Activated T-cell treated with anti-CD3 and anti-CD28 coated beads, Interleukin-2, amount 50 U/mL, for 72 hours (primary cell): Measurements from ENCODE around the gene C20orf141. TPM values are rescaled to one million over a fixed set of nuclear protein-coding genes. Genes with fewer than 3 reads are reported as not detected.

Experiments
- ATAC-seq, 2 donors: fragments of 150-1000 bp; cut with Tn5 transposase; replicated peaks in 1 of 2; 2 replicates each; pipeline ENCODE4 v1.10.0; 2021; ENCODE audit warnings: moderate library complexity in 2 of 2, mild to moderate bottlenecking in 1 of 2
- DNase-seq, 2 donors: peaks; one replicate each; pipeline ENCODE4 v3.0.0; 2021 to 2022; ENCODE audit warnings: mixed read lengths in 1 of 2
- H3K27ac Mint-ChIP-seq: one replicate; pipeline ENCODE4 v1.8.0; 2022; ENCODE audit warnings: mild to moderate bottlenecking, moderate library complexity, mixed read lengths
- H3K27me3 Mint-ChIP-seq: one replicate; pipeline ENCODE4 v1.8.0; 2022; ENCODE audit warnings: low read depth, mixed read lengths
- H3K36me3 Mint-ChIP-seq, 2 donors: one replicate each; pipeline ENCODE4 v1.8.0; 2022; ENCODE audit warnings: mixed read lengths in 2 of 2, mild to moderate bottlenecking in 1 of 2; ENCODE audit not compliant: insufficient read depth in 2 of 2
- H3K4me1 Mint-ChIP-seq: one replicate; pipeline ENCODE4 v1.8.0; 2022; ENCODE audit warnings: low read depth, mixed read lengths
- H3K4me3 Mint-ChIP-seq, 2 donors: one replicate each; pipeline ENCODE4 v1.8.0; 2022; ENCODE audit warnings: mild to moderate bottlenecking in 2 of 2, mixed read lengths in 2 of 2, moderate library complexity in 2 of 2
- H3K9me3 Mint-ChIP-seq, 2 donors: one replicate each; pipeline ENCODE4 v1.8.0; 2022; ENCODE audit warnings: mixed read lengths in 2 of 2
- total RNA-seq, 2 donors: library from RNA; stranded (reverse); gene quantifications; one replicate each; pipeline ENCODE4 v1.2.3, GENCODE V29; 2022

Gene C20orf141
- total RNA-seq, 2 donors from 2014 or later = not detected

DNA sequence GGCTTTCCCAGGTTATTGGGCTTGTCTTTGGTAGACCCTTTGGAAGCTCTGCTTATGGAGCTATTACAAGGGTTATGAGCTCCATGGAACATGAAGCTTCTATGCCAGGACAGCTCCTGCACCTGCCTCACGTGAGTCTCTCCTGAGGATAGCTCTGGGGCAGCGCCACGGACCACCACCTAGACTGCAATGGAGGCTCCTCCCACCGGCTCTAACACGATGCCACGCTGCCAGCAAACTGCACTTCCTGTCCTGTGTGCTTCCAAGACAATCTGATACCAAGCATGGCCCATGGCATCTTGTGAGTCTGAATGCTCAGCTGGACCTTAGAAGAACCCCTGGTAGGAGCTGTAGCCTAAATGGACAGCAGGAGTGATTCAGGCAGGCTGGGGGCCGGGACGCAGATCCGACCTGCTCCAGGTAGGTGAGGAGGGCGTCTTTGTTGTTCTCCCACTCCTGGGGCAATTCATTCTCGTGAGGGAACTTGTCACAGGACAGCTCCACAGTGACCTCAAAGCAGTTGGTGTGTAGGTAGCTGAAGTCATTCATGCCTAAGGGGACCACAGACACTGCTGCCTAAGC is 19.8 kb upstream of the C20orf141 start:
- DNase-seq (no peak), ATAC-seq (no peak)
- peaks cover 12% of the 10 kb centered on the region for H3K4me1 Mint-ChIP-seq
- peaks cover 38% of the 10 kb centered on the region for H3K27me3 Mint-ChIP-seq
- H3K4me3 Mint-ChIP-seq = no peak overlapping the region
- no peak overlapping the region for H3K27ac Mint-ChIP-seq
- H3K36me3 Mint-ChIP-seq = peaks cover 3% of the 10 kb centered on the region in 2 donors
- H3K9me3 Mint-ChIP-seq = no peaks in the 10 kb centered on the region

DNA sequence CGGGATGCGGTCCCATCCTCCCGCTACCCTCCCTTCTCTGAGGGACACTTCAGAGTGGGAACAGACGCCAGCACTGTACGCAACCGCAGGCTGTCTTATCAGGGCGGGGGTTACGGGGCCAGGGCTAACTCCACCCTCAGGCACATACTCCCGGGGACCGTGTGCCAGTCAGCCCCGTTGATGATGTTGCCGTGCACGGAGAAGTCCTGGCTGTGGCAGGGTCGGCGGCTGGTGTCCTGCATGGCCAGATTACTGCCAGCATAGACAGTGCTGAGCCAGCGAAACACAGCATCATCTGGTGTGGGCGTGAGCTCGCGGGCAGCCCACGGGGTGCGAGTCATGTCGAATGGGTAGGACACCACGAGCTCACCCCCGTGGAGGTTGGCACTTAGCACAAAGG is 19.3 kb upstream of the C20orf141 start:
- H3K36me3 Mint-ChIP-seq = peaks cover 3 to 4% of the 10 kb centered on the region in 2 donors
- no peak overlapping the region for H3K4me3 Mint-ChIP-seq
- no peak for ATAC-seq
- no peaks in the 10 kb centered on the region for H3K9me3 Mint-ChIP-seq
- DNase-seq = no peak
- peaks cover 15% of the 10 kb centered on the region for H3K4me1 Mint-ChIP-seq
- H3K27ac Mint-ChIP-seq = no peak overlapping the region
- peaks cover 38% of the 10 kb centered on the region for H3K27me3 Mint-ChIP-seq

DNA sequence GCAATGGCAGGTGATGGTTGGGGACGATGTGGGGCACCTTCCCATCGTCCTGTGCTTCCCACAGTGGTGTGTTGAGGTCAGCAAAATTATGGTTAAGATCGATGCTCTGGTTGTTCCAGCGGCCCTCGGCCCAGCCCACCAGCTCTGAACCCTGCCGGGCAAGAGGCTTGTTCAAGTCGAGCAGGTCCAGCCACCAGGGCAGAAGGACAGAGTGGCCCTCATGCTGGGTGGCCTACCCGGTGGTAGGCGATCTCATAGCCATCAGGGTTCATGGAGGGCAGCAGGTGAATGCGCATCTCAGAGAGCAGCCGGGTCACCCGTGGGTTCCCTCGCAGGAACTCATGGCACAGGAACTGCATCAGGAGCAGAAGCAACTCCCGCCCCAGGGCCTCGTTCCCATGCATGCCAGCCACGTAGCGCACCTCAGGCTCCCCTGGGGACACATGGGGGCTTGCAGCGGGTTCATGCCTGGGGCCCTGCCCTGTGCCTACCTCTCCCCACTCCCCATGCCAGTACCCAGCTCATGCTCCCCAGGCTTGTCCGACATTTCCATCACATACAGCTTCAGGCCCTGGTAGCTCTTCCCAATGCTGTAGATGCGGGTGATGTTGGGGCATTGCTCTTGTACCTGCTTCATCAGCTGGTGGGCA is 18.7 kb upstream of the C20orf141 start:
- no peak overlapping the region for H3K4me3 Mint-ChIP-seq
- peaks cover 3 to 6% of the 10 kb centered on the region in 2 donors for H3K36me3 Mint-ChIP-seq
- DNase-seq = no peak
- ATAC-seq = no peak
- H3K27me3 Mint-ChIP-seq = peaks cover 42% of the 10 kb centered on the region
- no peaks in the 10 kb centered on the region for H3K9me3 Mint-ChIP-seq
- H3K27ac Mint-ChIP-seq = no peak overlapping the region
- peaks cover 20% of the 10 kb centered on the region for H3K4me1 Mint-ChIP-seq

GRCh38 chr20:2797136-2797983 is 17.4 kb upstream of the C20orf141 start:
- Mint-ChIP-seq H3K9me3 (no peaks in the 10 kb centered on the region), H3K36me3 (peaks cover 3 to 6% of the 10 kb centered on the region in 2 donors), H3K4me3 (no peak overlapping the region), H3K27me3 (peaks cover 47% of the 10 kb centered on the region), H3K4me1 (peaks cover 27% of the 10 kb centered on the region), H3K27ac (no peak overlapping the region)
- DNase-seq = no peak
- ATAC-seq = no peak

- Mint-ChIP-seq H3K36me3 (peaks cover 3 to 6% of the 10 kb centered on the region in 2 donors), H3K27ac (no peak overlapping the region), H3K4me1 (peaks cover 27% of the 10 kb centered on the region), H3K4me3 (no peak overlapping the region), H3K9me3 (no peaks in the 10 kb centered on the region), H3K27me3 (peaks cover 50% of the 10 kb centered on the region)
- no peak for ATAC-seq
- no peak for DNase-seq
These were observed 16.5 kb upstream of the C20orf141 start for GRCh38 chr20:2798095-2798805.

GRCh38 chr20:2798814-2799213 is 16.0 kb upstream of the C20orf141 start:
- DNase-seq (no peak), ATAC-seq (no peak)
- H3K4me3 Mint-ChIP-seq = peak overlapping the region; percentile 89 to 95
- H3K4me1 Mint-ChIP-seq = peaks cover 27% of the 10 kb centered on the region
- no peaks in the 10 kb centered on the region for H3K9me3 Mint-ChIP-seq
- no peak overlapping the region for H3K27ac Mint-ChIP-seq
- H3K27me3 Mint-ChIP-seq = peaks cover 48% of the 10 kb centered on the region
- H3K36me3 Mint-ChIP-seq = peaks cover 3 to 6% of the 10 kb centered on the region in 2 donors

- peak overlapping the region; percentile 89 to 95 for H3K4me3 Mint-ChIP-seq
- H3K27ac Mint-ChIP-seq = no peak overlapping the region
- DNase-seq (no peak), ATAC-seq (no peak)
- peaks cover 3 to 6% of the 10 kb centered on the region in 2 donors for H3K36me3 Mint-ChIP-seq
- peaks cover 53% of the 10 kb centered on the region for H3K27me3 Mint-ChIP-seq
- H3K9me3 Mint-ChIP-seq = no peaks in the 10 kb centered on the region
- peaks cover 27% of the 10 kb centered on the region for H3K4me1 Mint-ChIP-seq
These were observed 15.5 kb upstream of the C20orf141 start for GRCh38 chr20:2799271-2799670.

DNA sequence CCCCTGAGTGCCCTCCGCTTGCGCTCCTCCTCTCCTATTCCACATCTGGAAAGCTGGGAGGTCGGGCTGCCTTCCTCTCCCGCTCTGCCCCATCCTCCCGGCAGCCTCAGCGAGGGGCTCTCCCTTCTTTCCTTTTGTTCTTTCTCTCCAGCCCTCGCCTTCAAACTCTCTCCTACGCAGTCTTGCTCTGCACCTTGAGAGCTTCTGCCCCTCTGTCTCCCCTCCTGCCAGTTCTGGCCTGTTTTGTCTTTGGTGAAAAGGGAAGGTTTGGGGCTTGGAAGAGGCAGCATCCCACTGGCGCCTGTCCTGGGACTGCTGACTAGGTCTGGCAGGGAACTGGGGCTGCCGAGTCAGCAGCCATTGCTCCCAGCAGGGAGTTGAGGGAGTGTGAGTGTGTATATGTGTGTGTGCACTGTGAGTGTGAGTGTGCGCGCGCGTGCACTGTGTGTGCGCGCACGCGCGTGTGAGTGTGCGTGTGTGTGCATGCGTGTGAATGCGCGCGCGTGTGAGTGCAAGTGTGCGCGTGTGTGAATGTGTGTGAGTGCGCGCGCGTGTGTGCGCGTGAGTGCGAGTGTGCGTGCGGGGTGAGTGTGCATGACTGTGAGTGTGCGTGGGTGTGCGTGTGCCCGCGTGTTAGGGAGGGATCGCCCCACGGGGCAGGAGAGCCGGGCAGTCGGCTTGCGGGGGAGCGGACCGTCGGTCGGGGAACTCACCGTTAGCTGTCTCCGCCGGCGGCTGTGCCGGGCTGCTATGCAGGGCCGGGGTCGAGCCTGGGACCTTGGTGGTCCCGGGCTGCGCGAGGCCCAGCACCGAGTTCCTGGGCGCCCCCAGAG is 14.9 kb upstream of the C20orf141 start:
- peak overlapping the region; percentile 89 to 95 for H3K4me3 Mint-ChIP-seq
- peak overlapping the region; percentile 17 for H3K27ac Mint-ChIP-seq
- peaks cover 27% of the 10 kb centered on the region for H3K4me1 Mint-ChIP-seq
- peaks cover 57% of the 10 kb centered on the region for H3K27me3 Mint-ChIP-seq
- H3K9me3 Mint-ChIP-seq = no peaks in the 10 kb centered on the region
- H3K36me3 Mint-ChIP-seq = peaks cover 3 to 6% of the 10 kb centered on the region in 2 donors
- no peak for DNase-seq
- ATAC-seq = peak; percentile 30 to 31

- DNase-seq (peak; percentile 33 to 52), ATAC-seq (peak; percentile 64 to 74)
- Mint-ChIP-seq H3K27me3 (peaks cover 62% of the 10 kb centered on the region), H3K27ac (peak within 1 kb of the TSS; percentile 29), H3K4me3 (peak within 1 kb of the TSS; percentile 89 to 95), H3K36me3 (peaks cover 3 to 6% of the 10 kb centered on the region in 2 donors), H3K4me1 (peaks cover 27% of the 10 kb centered on the region), H3K9me3 (no peaks in the 10 kb centered on the region)
These were observed 14.1 kb upstream of the C20orf141 start, which contains the start of gene CPXM1 for GRCh38 chr20:2800521-2801285. Gene CPXM1 (minus strand): TSS chr20:2800627. CDS start chr20:2800572, 55 bp downstream.

DNA sequence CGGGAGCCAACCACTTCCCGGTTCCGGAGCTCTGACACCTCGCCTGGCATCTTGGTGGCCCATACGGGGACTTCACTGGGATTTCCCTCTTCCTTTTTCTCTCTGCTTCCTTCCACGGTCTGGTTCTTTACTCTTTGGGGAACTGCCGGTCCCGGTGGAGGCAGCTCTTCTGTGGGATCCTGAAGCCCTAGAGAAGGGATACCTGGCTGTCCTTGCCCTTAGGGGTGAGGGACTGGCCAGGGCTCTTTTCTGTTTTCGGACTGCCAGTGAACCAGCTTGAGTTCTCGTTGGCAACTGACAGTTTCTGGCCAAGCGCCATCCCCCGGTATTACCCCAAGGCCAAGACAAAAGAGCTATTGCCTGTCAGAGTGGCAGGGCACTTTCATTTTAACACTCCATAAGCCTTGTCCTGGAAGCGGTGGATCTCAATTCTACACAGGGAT is 13.5 kb upstream of the C20orf141 start:
- peak overlapping the region; percentile 79 to 88 for H3K4me3 Mint-ChIP-seq
- no peak overlapping the region for H3K27ac Mint-ChIP-seq
- ATAC-seq = no peak
- DNase-seq = no peak
- peaks cover 3 to 6% of the 10 kb centered on the region in 2 donors for H3K36me3 Mint-ChIP-seq
- H3K27me3 Mint-ChIP-seq = peaks cover 68% of the 10 kb centered on the region
- no peaks in the 10 kb centered on the region for H3K9me3 Mint-ChIP-seq
- H3K4me1 Mint-ChIP-seq = peaks cover 27% of the 10 kb centered on the region

GRCh38 chr20:2804041-2804828 is 10.6 kb upstream of the C20orf141 start:
- no peak for ATAC-seq
- H3K9me3 Mint-ChIP-seq = no peaks in the 10 kb centered on the region
- no peak overlapping the region for H3K4me3 Mint-ChIP-seq
- peaks cover 65% of the 10 kb centered on the region for H3K27me3 Mint-ChIP-seq
- no peak overlapping the region for H3K27ac Mint-ChIP-seq
- peaks cover 3 to 6% of the 10 kb centered on the region in 2 donors for H3K36me3 Mint-ChIP-seq
- peaks cover 27% of the 10 kb centered on the region for H3K4me1 Mint-ChIP-seq
- DNase-seq = no peak
